Measurements from ENCODE around the gene RGL2.

DNA sequence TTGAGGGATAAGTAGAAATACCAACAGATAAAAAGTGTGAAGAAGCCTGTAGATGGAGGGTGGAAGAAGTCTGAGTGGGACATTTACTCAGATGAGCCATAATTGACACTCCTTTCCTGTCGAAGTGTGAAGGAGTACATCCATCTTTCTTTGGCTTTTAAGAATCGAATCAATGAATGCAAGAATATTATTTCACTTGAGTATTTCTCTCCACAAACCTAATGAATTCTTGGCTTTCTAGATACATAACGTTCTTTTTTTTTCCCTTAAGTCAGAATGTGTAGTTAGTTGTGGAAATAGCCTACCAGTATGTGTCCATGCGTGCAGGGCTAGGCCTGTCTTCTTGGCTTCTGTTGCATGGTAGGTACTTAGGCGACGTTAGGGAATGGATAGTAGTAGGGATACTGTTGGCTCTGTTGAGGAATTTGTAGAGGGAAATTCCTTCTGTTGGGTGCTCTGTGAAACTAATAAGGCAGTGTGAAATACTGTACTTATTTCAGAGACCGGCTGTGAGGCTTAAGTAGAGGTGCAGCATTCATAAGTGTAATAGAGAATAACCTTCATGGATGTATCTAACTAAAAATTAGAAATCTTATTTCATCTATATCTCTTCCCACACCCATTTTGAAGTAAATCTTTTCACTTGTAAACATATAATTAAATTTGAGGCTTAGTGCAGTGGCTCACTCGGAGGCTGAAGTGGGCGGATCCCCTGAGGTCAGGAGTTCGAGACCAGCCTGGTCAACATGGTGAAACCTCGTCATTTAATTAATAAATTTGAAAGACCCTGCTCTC lies 25.4 kb downstream of the RGL2 start:
- TF ChIP-seq, protein P1, sequence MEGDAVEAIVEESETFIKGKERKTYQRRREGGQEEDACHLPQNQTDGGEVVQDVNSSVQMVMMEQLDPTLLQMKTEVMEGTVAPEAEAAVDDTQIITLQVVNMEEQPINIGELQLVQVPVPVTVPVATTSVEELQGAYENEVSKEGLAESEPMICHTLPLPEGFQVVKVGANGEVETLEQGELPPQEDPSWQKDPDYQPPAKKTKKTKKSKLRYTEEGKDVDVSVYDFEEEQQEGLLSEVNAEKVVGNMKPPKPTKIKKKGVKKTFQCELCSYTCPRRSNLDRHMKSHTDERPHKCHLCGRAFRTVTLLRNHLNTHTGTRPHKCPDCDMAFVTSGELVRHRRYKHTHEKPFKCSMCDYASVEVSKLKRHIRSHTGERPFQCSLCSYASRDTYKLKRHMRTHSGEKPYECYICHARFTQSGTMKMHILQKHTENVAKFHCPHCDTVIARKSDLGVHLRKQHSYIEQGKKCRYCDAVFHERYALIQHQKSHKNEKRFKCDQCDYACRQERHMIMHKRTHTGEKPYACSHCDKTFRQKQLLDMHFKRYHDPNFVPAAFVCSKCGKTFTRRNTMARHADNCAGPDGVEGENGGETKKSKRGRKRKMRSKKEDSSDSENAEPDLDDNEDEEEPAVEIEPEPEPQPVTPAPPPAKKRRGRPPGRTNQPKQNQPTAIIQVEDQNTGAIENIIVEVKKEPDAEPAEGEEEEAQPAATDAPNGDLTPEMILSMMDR (IDR thresholded peaks at IDR 0.05; ENCODE audit: low read depth, low read length, poor library complexity, severe bottlenecking) = no peak
- no peak for TF ChIP-seq EZH2phosphoT487 (IDR thresholded peaks at IDR 0.05; ENCODE audit: borderline replicate concordance, low read length)

All from DOHH2 (cell line).